GM19395 (cell line): ENCODE measurements around the gene IL3RA.
"Not testable (repeated sequence)": the region's sequence is repeated elsewhere in the genome, so short reads cannot be mapped to it uniquely, and the experiment has no call there.

ENCODE experiments used
- ATAC-seq: cut with Tn5 transposase; IDR thresholded peaks from one replicate; pipeline ENCODE4 v1.9.1; 2021; ENCODE audit warnings: mild to moderate bottlenecking, moderate library complexity; ENCODE audit not compliant: unreplicated experiment

The IL3RA gene

DNA sequence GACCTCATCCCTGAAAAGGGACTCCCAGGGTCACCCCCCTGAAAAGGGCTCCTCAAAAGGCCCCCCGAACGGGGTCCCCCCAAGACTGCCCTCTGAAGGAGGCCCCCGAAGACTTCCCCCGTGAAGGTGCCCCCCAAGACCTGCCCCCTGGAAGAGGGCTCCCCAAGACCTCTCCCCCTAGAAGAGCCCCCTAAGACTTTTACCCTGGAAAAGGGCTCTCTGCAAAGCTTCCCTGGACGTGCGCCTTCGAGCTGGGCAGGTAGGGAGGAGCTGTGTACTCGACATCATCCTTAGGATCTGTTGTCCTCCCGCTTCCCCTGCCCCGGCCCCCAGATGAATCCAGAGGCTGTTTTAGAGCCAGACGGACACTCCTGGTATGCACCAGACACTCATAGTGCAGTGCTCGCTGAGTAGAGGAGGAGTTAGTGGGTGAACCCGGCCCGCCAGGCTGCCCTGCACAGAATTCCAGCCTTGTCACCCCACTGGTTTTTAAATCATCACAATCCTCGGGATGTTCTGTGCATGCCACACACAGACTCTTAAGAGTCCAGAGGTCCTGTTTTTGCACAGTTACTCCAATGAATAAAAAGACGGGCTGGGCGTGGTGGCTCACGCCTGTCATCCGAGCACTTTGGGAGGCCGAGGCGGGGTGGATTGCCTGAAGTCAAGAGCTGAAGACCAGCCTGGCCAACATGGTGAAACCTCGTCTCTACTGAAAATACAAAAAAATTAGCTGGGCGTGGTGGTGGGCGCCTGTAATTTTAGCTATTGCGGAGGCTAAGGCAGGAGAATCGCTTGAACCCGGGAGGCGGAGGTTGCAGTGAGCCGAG, 61.1 kb downstream of the IL3RA start:
- ATAC-seq: no peak

DNA sequence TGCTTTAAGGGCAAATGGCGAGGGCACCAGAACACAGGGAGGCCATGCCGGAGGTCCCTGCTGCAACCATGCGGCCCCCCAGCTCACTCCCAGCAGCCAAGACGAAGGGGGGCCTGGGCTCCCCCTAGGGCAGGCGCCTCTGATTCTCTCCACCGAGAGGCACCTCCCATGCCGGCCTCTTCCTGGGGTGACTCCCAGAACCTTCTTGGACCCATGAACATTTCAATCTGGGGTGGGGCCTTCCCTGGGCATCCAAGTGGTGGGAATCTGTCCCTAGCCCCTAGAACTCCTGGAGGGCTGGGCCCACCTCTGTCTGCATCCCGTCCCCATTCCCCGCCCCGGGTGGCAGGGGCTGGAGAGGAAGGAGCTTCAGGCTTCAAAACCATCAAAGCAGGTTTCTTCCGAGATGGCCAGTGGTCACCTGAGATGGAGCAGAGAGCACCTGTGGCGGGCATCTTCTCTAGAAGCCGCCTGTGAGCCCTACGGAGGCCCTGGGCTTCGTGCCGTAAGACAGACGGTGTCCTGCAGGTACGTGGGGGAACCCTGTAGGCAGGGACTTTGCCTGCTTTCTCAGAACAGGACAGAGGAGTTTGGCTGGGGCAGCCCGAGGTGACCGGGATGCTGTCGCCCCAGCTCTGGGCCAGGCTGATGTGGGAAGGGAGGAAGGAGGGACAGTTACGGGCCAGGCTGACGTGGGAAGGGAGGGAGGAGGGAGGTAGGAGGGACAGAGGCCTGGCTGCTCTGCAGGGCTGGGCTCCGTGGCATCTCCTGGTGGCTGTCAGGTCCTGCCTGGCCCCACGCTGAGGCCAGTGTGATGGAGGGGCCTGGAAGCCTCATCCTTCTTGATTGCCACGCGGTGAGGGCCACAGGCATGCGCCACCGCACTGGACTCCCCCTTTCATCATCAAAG, 62.1 kb downstream of the IL3RA start:
- no peak for ATAC-seq

DNA sequence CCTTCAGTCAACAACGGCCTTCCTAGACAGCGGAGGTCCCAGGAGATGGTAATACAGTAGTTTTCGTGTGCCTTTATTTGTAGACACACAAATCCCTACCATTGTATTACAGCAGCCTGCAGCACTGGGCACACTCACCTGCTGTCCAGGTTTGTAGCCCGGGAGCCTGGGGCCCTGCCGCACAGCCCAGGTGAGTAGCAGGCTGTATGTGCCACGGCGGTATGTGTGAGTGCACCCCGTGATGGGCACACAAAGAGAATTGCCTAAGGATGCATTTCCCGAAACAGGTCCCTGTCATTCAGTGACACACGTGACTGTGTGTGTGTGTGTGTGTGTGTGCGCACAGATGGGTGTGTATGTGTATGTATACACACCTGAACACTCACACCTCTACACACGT, 63.5 kb downstream of the IL3RA start:
- no peak for ATAC-seq

DNA sequence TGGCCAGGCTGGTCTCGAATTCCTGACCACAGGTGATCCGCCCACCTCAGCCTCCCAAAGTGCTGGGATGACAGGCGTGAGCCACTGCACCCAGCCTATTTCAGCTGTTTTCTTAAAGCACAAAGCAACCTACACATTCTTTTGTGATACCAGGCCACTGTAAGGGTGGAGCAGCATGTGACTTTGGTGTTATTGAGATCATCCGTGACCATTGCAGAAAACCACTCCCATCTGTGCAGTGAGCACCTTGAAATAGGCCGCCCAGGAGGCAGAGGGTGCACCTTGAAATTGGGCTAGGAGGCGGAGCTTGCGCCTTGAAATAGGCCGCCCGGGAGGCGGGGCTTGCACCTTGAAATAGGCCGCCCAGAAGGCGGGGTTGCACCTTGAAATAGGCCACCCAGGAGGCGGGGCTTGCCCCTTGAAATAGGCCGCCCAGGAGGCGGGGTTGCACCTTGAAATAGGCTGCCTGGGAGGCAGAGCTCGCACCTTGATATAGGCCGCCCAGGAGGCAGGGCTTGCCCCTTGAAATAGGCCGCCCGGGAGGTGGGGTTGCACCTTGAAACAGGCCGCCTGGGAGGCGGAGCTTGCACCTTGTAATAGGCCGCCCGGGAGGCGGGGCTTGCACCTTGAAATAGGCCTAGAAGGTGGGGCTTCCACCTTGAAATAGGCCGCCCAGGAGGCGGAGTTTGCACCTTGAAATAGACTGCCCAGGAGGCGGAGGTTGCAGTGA, 64.3 kb downstream of the IL3RA start:
- ATAC-seq: no peak

DNA sequence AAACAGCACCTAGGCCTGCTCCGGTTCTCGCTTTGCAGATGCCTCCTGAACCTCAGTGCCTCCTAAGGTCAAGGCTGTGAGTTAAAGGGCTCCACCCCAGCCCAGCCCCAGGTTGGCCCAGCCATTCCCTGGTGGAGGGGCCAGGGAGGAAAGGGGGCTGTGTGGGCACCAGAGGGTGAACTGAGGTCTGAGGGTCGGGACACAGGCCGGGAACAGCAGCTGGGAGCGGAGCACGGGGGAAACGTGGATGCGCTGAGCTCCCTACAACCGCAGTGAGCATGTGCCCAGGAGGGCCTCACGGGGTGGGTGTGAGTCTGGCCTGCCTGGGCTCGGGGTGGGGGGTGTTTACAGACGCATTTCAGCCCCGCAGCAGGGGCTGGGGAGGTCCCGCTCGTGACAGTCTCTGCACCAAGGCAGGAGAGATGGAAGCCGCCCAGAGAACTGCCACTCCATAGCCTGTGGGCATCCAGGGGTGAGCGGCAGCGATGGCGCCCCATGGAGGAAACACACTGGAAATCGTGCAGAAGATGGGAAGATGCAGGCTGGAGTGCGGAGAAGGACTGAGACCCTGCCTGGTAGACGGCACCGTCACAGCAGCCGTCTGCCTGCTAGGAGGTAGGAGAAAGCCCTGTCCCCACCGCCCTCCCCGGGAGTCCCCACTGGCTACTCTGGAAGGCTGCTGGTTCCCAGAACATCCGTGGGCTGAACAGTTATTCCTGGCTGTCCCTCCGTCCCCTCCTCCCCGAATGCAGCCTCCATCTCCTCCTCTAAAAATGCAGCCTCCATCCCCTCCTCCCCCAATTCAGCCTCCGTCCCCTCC, 65.2 kb downstream of the IL3RA start:
- no peak for ATAC-seq

DNA sequence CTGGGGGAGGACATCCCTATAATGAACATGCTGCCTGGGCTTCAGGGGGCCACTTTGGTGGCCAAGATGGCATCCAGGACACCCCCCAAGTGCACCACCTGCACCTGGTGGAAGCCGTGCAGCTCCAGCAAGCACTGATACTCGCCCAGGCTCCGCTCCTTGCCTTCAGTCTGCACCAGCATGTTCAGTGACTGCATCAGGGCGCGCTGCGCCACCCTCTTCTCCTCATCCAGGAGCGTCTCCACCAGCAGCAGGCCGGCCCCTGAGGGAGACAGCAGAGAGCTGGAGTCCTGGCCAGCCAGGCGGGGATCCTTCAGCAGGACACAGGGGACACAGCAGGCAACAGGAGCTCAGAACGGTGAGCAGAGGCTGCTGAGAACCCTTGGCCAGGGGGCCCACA, 66.6 kb downstream of the IL3RA start:
- no peak for ATAC-seq

DNA sequence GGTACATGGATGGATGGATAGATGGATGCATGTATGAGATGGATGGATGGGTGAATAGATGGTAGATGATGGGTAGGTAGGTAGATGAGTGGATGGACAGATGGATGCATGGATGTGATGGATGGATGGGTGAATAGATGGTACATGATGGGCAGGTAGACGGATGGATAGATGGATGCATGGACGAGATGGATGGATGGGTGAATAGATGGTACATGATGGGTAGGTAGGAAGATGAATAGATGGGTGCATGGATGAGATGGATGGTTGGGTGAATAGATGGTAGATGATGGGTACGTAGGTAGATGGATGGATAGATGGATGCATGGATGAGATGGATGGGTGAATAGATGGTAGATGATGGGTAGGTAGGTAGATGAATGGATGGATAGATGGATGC, 67.3 kb downstream of the IL3RA start:
- not testable (repeated sequence) for ATAC-seq

DNA sequence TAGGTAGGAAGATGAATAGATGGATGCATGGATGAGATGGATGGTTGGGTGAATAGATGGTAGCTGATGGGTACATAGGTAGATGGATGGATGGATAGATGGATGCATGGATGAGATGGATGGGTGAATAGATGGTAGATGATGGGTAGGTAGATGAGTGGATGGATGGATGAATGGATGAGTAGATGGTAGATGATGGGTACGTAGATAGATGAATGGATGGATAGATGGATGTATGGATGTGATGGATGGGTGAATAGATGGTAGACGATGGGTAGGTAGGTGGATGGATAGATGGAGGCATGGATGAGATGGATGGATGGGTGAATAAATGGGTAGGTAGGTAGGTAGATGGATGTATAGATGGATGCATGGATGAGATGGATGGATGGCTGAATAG, 69.2 kb downstream of the IL3RA start:
- ATAC-seq: not testable (repeated sequence)

DNA sequence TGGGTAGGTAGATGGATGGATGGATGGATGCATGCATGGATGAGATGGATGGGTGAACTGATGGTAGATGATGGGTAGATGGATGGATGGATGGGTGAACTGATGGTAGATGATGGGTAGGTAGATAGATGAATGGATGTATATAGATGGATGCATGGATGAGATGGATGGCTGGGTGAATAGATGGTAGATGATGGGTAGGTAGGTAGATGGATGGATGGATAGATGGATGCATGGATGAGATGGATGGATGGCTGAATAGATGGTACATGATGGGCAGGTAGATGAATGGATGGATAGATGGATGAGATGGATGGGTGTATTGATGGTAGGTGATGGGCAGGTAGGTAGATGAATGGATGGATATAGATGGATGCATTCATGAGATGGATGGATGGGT, 70.5 kb downstream of the IL3RA start:
- no peak for ATAC-seq

DNA sequence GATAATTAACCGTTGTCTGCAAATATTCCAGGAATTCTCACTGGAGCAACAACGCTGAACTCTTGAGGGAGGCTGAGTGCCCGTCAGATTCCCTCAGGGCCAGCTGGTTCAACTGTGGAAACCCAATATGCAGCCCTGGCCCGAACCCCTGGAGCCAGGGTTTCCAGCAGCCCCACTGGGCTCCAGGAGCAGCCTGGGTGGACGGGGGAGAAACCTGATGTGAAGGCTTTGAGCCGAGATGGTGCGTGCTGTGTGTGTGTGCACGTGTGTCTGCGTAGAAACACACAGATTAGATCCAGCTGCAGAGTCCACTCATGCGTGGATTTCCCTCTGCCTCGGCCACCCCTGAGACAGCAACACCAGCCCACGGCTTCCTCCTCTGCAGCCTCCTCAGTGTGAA, 74.7 kb downstream of the IL3RA start:
- ATAC-seq: no peak

DNA sequence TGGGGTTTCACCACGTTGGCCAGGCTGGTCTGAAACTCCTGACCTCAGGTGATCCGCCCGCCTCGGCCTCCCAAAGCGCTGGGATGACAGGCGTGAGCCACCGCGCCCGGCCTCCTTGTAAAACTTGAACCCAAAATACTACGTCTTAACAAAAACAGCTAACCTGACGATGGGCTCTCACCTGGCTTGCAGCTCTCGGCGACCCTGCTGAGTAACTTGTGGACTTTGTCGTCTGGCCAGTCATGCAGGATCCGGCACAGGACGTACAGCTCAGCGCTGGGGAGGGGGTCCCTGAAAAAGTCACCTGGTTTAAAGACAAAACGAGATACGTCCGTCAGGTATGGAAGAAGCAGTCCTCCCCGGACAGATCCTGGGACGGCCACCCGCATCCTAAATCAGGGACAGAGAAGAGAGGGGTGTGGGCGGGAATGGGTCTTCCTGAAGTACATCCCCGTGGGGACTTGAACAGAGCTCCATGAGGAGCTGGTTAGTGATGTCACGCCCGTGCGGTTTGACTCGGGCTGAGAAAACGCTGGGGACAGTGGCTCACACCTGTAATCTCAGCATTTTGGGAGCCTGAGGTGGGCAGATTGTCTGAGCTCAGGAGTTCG, 76.1 kb downstream of the IL3RA start:
- no peak for ATAC-seq

DNA sequence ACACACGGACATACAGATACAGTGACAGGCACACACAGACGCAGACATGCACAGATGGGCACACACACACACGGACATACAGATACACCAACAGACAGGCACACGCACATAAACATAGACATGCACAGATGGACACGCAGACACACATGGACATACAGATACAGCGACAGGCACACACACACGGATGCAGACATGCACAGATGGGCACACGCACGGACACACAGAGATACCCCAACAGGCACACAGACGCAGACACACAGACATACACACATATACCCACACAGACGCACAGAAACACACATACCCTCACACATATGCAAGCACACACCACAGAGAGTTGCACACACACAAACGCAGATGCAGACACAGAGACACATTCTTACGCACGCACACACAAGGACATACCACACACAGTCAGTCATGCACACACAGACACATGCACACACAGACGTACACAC, 79.8 kb downstream of the IL3RA start:
- no peak for ATAC-seq

DNA sequence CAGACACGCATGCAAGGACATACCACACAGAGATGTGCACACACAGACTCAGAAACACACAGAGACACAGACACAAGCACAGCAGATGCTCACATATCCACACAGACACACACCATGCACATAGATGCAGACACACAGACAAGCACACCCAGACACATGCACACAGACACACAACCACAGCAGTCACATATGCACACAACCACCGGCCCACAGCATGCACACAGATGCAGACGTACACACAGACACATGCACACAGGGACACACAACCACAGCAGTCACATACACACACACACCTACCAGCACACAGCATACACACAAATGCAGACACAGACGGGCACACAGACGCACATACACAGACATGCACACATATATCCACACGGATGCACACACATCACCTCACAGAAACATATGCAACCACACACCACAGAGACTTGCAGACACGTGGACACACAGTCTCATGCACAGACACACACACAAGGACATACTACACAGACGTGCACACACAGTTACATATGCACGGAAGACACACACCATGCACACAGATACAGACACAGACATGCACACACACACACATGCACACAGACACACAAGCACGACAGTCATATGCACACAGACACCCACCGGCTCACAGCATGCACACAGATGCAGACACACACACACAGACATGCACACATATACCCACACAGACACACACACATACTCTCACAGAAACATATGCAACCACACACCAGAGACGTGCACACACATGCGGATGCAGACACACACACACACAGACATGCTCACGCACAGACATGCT, 80.6 kb downstream of the IL3RA start:
- ATAC-seq: no peak

DNA sequence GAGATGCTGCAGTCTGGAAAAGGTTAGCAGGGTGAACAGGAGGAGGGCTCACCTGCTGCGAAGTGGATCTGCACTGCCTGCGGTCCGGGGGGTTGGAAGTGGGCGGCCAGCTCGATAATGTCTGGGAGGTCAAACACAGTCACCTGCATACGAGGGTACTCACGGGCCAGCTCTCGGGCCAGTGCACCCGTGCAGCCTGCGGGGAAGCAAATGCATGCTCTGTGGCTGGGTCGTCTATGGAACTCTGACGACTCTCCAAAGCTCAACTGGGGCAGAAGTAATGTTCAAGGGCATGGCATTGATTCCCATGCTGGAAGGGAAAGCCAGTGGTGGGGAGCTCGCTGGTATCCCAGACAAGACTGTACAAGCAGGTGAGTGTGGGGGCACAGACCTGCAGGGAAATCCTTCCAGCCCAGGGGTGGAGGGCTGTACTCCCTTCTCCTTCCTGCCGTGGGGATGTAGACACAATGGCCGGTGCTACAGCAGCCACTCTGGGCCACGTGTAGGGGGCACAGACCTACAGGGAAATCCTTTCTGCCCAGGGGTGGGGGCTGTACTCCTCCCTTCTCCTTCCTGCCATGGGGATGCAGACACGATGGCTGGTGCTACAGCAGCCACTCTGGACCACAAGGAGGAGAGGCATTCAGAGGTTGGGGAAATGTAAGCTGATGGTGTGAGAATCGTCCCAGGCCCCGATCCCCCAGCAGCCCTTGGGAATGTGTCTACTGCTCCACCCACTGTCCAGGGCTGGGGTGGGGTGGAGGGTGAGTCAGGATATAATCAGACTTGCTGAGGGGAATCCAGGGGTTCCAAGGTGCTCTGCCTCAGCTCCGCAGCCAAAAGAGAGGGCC, 81.6 kb downstream of the IL3RA start:
- ATAC-seq: no peak

DNA sequence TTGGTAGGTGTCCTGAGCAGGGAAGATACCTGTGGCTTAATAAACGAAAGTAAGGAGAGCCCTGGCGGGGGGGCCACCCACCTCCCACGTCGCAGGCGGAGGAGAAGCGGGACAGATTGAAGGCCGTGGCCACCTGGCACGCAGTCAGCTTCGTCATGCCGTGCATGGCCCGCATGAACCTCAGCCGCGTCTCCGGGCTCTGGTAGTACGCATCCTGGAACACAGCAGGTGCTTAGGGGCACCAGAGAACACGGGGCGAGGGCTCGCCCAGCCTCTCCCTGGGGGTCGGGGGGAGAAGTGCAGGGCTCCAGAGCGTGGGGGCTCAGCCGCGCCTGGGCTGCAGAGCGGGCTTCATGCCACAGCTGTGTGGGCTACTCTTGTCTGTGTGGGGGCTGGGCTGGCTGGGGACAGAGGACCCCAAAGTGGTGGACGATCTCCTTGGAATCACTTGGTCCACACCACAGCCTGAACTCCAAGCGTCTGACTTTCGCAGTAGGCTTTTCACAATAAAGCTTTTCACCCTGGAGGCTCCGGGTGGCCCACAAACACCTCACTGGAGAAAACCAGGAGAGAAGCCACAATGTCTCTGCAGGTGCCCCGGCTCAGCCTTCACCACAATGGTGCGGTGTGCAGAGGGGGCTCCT, 82.4 kb downstream of the IL3RA start:
- ATAC-seq: no peak

DNA sequence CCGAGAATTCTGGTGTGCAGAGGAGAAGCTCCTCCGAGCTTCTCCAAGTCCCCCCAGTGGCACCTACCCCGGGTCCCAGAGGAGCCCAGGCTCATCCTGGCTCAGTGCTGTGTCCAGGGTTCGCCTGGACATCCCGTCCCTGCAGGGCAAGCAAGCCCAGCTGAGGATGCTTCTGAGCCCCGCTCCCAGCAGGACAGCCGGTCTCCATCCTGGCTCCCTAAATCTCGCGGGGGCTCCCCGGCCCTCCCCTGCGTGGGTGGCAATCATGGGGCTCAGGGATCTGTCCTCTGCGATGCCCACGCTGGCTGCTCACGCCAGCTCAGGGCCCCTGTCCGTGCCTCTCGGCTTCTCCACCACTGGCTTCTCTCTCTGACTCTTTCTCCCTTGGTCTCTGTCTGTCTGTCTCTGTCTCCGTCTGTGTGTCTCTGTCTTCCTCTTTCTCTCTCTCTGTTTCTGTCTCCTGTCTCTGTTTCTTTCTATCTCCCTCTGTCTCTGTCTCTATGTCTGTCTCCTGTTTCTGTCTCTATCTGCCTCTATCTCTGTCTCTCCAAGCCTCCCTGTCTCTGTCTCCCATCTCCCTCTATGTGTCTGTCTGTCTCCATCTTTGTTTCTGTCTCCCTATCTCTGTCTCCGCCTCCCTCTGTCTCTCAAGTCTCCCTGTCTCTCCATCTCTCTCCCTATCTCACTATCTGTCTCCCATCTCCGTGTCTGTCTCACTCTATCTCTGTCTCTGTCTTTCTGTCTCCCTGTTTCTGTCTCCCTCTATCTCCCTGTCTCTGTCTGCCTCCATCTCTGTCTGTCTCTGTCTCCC, 83.2 kb downstream of the IL3RA start:
- ATAC-seq: no peak

DNA sequence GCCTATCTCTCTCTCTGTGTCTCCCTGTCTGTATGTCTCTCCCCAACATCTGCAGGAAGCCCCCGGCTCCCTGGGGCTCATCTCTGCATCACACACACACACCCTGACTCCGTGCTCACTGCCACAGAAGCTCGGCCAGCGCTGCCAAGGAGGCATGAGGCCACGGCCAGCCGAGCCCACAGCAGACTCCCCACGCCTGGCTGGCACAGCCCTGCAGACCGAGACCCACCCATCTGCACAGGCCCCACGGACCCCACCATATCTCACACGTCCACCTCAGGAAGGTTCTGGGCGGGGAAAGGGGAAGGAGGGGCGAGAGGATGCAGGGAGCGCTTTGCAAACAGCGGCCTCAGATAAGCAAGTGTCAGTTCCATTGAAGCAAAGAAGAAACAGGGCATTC, 83.8 kb downstream of the IL3RA start:
- no peak for ATAC-seq
